ENCODE results near the gene SPAG17. TPM values are rescaled to one million over a fixed set of nuclear protein-coding genes. Genes with fewer than 3 reads are reported as not detected.

The SPAG17 gene
- total RNA-seq, 1 experiment from 2014 or later: not detected

- no TSS peak for BruUV-seq (replicated peaks)
- Histone ChIP-seq H3K27ac (ENCODE audit: low read depth, low read length) (no peak overlapping the region), H3K4me3 (replicated peaks in 1 of 2; ENCODE audit: low read depth in 1 of 2, low read length in 2 of 2) (no peak overlapping the region), H3K9ac (ENCODE audit: low read length) (no peak overlapping the region), H3K27me3 (ENCODE audit: insufficient read depth, low read length) (peaks cover 8% of the 10 kb centered on the region; the same call in 1 of the 2 replicates), H3K79me2 (ENCODE audit: insufficient read depth, low read length) (no peaks in the 10 kb centered on the region), H4K20me1 (ENCODE audit: insufficient read depth) (no peaks in the 10 kb centered on the region), H2AFZ (ENCODE audit: low read depth, low read length, poor library complexity, severe bottlenecking) (no peak overlapping the region), H3K36me3 (ENCODE audit: control insufficient read depth in 1 of 2, insufficient read depth in 2 of 2, low read length in 2 of 2) (no peaks in the 10 kb centered on the region), H3K9me2 (ENCODE audit: insufficient read depth) (no peaks in the 10 kb centered on the region), H3K9me3 (ENCODE audit: control insufficient read depth in 1 of 2, insufficient read depth in 1 of 2, low read depth in 1 of 2, low read length in 2 of 2) (no peaks in the 10 kb centered on the region), H3K4me2 (ENCODE audit: low read length) (no peak overlapping the region), H3K4me1 (ENCODE audit: control insufficient read depth in 1 of 2, insufficient read depth in 2 of 2, low read length in 2 of 2) (no peaks in the 10 kb centered on the region)
- intact Hi-C loops (cut with micrococcal nuclease): no loop called here
- POLR2A ChIA-PET: no interaction called here
- RAD21 ChIA-PET (ENCODE audit: low non-redundant PET in 1 of 2, low total read pairs in 2 of 2, uncharacterized antibody in 2 of 2, unreplicated experiment in 2 of 2): no interaction called here
- no peak for TF ChIP-seq YY1 (IDR thresholded peaks at IDR 0.05; ENCODE audit: extremely low read depth, insufficient replicate concordance, low read depth, low read length)
- TF ChIP-seq SP1 (IDR thresholded peaks at IDR 0.05; ENCODE audit: low read depth): no peak
- no peak for TF ChIP-seq CEBPB (IDR thresholded peaks at IDR 0.05; ENCODE audit: low read depth)
- no peak for TF ChIP-seq SIN3A (IDR thresholded peaks at IDR 0.05; ENCODE audit: low read depth)
- TF ChIP-seq TCF7L2 (IDR thresholded peaks at IDR 0.05; ENCODE audit: borderline replicate concordance, extremely low read depth, insufficient read depth, insufficient read length): no peak
- TF ChIP-seq EGR1 (IDR thresholded peaks at IDR 0.05; ENCODE audit: low read depth): no peak
- no peak for TF ChIP-seq ELF1 (IDR thresholded peaks at IDR 0.05; ENCODE audit: borderline replicate concordance, low read depth)
- TF ChIP-seq CTCF (IDR thresholded peaks at IDR 0.05 in 2 of 3, conservative IDR thresholded peaks at IDR 0.05 in 1 of 3; ENCODE audit: borderline replicate concordance in 1 of 3, insufficient read depth in 1 of 3, low read depth in 2 of 3, low read length in 2 of 3): no peak
- TF ChIP-seq EZH2 (IDR thresholded peaks at IDR 0.05): no peak
- no peak for TF ChIP-seq CBX3 (IDR thresholded peaks at IDR 0.05; ENCODE audit: low read depth)
- TF ChIP-seq SRF (IDR thresholded peaks at IDR 0.05; ENCODE audit: low read depth): no peak
- TF ChIP-seq POLR2A (IDR thresholded peaks at IDR 0.05; ENCODE audit: borderline replicate concordance, extremely low read depth, insufficient read depth, insufficient read length): no peak
- TF ChIP-seq, protein P1, sequence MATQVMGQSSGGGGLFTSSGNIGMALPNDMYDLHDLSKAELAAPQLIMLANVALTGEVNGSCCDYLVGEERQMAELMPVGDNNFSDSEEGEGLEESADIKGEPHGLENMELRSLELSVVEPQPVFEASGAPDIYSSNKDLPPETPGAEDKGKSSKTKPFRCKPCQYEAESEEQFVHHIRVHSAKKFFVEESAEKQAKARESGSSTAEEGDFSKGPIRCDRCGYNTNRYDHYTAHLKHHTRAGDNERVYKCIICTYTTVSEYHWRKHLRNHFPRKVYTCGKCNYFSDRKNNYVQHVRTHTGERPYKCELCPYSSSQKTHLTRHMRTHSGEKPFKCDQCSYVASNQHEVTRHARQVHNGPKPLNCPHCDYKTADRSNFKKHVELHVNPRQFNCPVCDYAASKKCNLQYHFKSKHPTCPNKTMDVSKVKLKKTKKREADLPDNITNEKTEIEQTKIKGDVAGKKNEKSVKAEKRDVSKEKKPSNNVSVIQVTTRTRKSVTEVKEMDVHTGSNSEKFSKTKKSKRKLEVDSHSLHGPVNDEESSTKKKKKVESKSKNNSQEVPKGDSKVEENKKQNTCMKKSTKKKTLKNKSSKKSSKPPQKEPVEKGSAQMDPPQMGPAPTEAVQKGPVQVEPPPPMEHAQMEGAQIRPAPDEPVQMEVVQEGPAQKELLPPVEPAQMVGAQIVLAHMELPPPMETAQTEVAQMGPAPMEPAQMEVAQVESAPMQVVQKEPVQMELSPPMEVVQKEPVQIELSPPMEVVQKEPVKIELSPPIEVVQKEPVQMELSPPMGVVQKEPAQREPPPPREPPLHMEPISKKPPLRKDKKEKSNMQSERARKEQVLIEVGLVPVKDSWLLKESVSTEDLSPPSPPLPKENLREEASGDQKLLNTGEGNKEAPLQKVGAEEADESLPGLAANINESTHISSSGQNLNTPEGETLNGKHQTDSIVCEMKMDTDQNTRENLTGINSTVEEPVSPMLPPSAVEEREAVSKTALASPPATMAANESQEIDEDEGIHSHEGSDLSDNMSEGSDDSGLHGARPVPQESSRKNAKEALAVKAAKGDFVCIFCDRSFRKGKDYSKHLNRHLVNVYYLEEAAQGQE (IDR thresholded peaks at IDR 0.05; ENCODE audit: low read depth): no peak
- TF ChIP-seq EZH2phosphoT487 (IDR thresholded peaks at IDR 0.05; ENCODE audit: borderline replicate concordance): no peak
- CTCF ChIA-PET: no interaction called here
- ATAC-seq: no peak
- DNase-seq (ENCODE audit: low read depth, low spot score): no peak
These were observed 25.5 kb downstream of the SPAG17 start for GRCh38 chr1:118159569-118159968.

Measured in HCT116 (cell line).